Spleen (tissue), 7 donors: Measurements from ENCODE around the gene ZNF747.

Experiments
- POLR2AphosphoS5 ChIP-seq, 3 donors: sonication (generic); formaldehyde crosslinking; IDR thresholded peaks; one replicate each; pipeline ENCODE4 v1.5.1; 2017; ENCODE audit warnings: antibody characterized with exemption in 3 of 3
- TF ChIP-seq, protein P1 (sequence below), 11 experiments: fragments of 200-600 bp in 7 of 11; fragments of 450-650 bp in 4 of 11; sonication (generic) in 4 of 11; IDR thresholded peaks in 8 of 11; conservative IDR thresholded peaks in 3 of 11; 1 replicate in 7 of 11; 2 replicates in 4 of 11; pipeline versions ENCODE4 v1.4.0 to v1.8.0; 2016 to 2021; ENCODE audit warnings: antibody characterized with exemption in 11 of 11, inconsistent platforms in 4 of 11, mild to moderate bottlenecking in 1 of 11
- donor health status: DM: no; HTN: no; CAD: no; lungs with moderate emphysema.
- donor health status: DM: no; HTN: no; CAD: no.
- donor health status: DM: no; HTN: no; CAD: no.

DNA sequence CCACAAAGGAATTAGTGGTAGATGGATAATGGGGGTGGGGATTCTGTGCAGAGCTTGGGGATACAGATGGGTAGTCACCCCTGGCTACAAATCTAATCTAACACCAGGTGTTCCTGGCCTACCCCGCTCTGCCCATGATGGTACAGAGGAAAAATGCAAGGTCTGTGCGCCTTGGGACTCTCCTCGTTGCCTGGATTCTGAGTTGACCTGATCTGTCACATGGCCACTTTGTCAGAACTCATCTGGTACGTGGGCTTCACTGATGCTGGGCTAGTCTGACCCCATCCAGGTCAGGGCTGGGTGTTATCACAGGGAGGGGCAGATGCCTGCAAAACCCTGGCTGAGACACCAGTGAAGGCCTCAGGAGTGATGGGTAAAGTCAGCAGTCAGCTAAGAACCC, 18.3 kb upstream of the ZNF747 start:
- TF ChIP-seq, protein P1, sequence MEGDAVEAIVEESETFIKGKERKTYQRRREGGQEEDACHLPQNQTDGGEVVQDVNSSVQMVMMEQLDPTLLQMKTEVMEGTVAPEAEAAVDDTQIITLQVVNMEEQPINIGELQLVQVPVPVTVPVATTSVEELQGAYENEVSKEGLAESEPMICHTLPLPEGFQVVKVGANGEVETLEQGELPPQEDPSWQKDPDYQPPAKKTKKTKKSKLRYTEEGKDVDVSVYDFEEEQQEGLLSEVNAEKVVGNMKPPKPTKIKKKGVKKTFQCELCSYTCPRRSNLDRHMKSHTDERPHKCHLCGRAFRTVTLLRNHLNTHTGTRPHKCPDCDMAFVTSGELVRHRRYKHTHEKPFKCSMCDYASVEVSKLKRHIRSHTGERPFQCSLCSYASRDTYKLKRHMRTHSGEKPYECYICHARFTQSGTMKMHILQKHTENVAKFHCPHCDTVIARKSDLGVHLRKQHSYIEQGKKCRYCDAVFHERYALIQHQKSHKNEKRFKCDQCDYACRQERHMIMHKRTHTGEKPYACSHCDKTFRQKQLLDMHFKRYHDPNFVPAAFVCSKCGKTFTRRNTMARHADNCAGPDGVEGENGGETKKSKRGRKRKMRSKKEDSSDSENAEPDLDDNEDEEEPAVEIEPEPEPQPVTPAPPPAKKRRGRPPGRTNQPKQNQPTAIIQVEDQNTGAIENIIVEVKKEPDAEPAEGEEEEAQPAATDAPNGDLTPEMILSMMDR (IDR thresholded peaks at IDR 0.05 in 8 of 11, conservative IDR thresholded peaks at IDR 0.05 in 3 of 11): no peak
- TF ChIP-seq POLR2AphosphoS5 (IDR thresholded peaks at IDR 0.05): no peak
